Activated B cell treated with CpG ODN at 0.5 μM for 24 hours (primary cell): ENCODE results near the gene PSMD13. TPM values are rescaled to one million over a fixed set of nuclear protein-coding genes. Genes with fewer than 3 reads are reported as not detected.

Experiments
- ATAC-seq: fragments of 200-7000 bp; cut with Tn5 transposase; one replicate; pipeline ENCODE4 v1.10.0; 2021; ENCODE audit warnings: low read depth, mild to moderate bottlenecking, moderate library complexity
- CTCF ChIA-PET: fragments of 350-600 bp; sonication (Branson Sonifier 250); formaldehyde crosslinking; loops from one replicate; lab custom pipeline; 2021; ENCODE audit warnings: antibody characterized with exemption; lab: Charles Lee
- POLR2A ChIA-PET: fragments of 350-600 bp; sonication (Branson Sonifier 250); formaldehyde crosslinking; loops from one replicate; lab custom pipeline; 2021; ENCODE audit warnings: antibody characterized with exemption; lab: Charles Lee
- DNase-seq: peaks from one replicate; pipeline ENCODE4 v3.0.0; 2022
- H3K27ac Mint-ChIP-seq: one replicate; pipeline ENCODE4 v1.8.0; 2020; ENCODE audit warnings: mixed read lengths
- H3K27me3 Mint-ChIP-seq: one replicate; pipeline ENCODE4 v1.8.0; 2021; ENCODE audit warnings: mixed read lengths
- H3K36me3 Mint-ChIP-seq: one replicate; pipeline ENCODE4 v1.8.0; 2021; ENCODE audit warnings: low read depth, mixed read lengths
- H3K4me1 Mint-ChIP-seq: one replicate; pipeline ENCODE4 v1.8.0; 2021; ENCODE audit warnings: mixed read lengths
- H3K4me3 Mint-ChIP-seq: one replicate; pipeline ENCODE4 v1.8.0; 2020; ENCODE audit warnings: mild to moderate bottlenecking, mixed read lengths
- H3K9me3 Mint-ChIP-seq: one replicate; pipeline ENCODE4 v1.8.0; 2020; ENCODE audit warnings: mixed read lengths
- CTCF ChIP-seq: fragments of 200-600 bp; IDR thresholded peaks from one replicate; pipeline ENCODE4 v1.8.0; 2022; ENCODE audit warnings: antibody characterized with exemption, mild to moderate bottlenecking
- intact Hi-C: fragments of 100-400 bp; cut with micrococcal nuclease; formaldehyde crosslinking; loops from one replicate; pipeline ENCODE4 v1.15.1; 2024
- total RNA-seq: library from RNA; stranded (reverse); gene quantifications from 2 replicates; pipeline ENCODE4 v1.2.3, GENCODE V29; 2022

Gene PSMD13
- total RNA-seq, 1 donor from 2014 or later, result 149 TPM

GRCh38 chr11:244376-244775 is 7.6 kb downstream of the PSMD13 start:
- intact Hi-C loops, result no loop called here
- ChIA-PET CTCF (no interaction called here), POLR2A (no interaction called here)
- DNase-seq (no peak), ATAC-seq (no peak)
- TF ChIP-seq CTCF, result no peak
- Mint-ChIP-seq H3K36me3 (peaks cover 92% of the 10 kb centered on the region), H3K27me3 (no peaks in the 10 kb centered on the region), H3K9me3 (no peaks in the 10 kb centered on the region), H3K4me3 (no peak overlapping the region), H3K4me1 (peaks cover 11% of the 10 kb centered on the region), H3K27ac (no peak overlapping the region)

GRCh38 chr11:249062-249461 is 12.3 kb downstream of the PSMD13 start:
- intact Hi-C loops, result no loop called here
- Mint-ChIP-seq H3K9me3 (no peaks in the 10 kb centered on the region), H3K4me1 (peaks cover 2% of the 10 kb centered on the region), H3K27ac (no peak overlapping the region), H3K4me3 (no peak overlapping the region), H3K27me3 (no peaks in the 10 kb centered on the region), H3K36me3 (peaks cover 92% of the 10 kb centered on the region)
- ChIA-PET POLR2A (interaction anchor here (0.6 to 1.1 kb wide), 4 partner anchors 9 to 106 kb away, joined by 3 read pairs; no protein-coding TSS in a partner anchor), CTCF (interaction anchor here (2.5 kb wide), 1 partner anchor 12 kb away, joined by 11 read pairs; no protein-coding TSS in a partner anchor)
- ATAC-seq (no peak), DNase-seq (no peak)
- TF ChIP-seq CTCF, result no peak

GRCh38 chr11:250274-250673 is 13.5 kb downstream of the PSMD13 start:
- ChIA-PET POLR2A (interaction anchor here (0.6 to 4.8 kb wide), 9 partner anchors 13 to 165 kb away, joined by 3 to 35 read pairs (median 6); partner anchors contain the start of genes BET1L, IFITM2, PGGHG and RIC8A), CTCF (interaction anchor here (0.6 to 4.1 kb wide), 29 partner anchors 8 to 212 kb away, joined by 3 to 28 read pairs (median 6); partner anchors contain the start of genes BET1L, PGGHG, PSMD13 and RIC8A)
- TF ChIP-seq CTCF, result no peak
- Mint-ChIP-seq H3K36me3 (peaks cover 83% of the 10 kb centered on the region), H3K27ac (peak overlapping the region; percentile 36), H3K4me1 (peaks cover 2% of the 10 kb centered on the region), H3K4me3 (no peak overlapping the region), H3K9me3 (no peaks in the 10 kb centered on the region), H3K27me3 (no peaks in the 10 kb centered on the region)
- ATAC-seq (no peak), DNase-seq (no peak)
- intact Hi-C loops, result loop anchor here (1.0 to 5.0 kb wide), 3 partner anchors 19 to 197 kb away; no protein-coding TSS in a partner anchor

- intact Hi-C loops, result loop anchor here (1.0 to 5.0 kb wide), 4 partner anchors 18 to 196 kb away; no protein-coding TSS in a partner anchor
- no peaks in the 10 kb centered on the region for H3K9me3 Mint-ChIP-seq
- peak overlapping the region; percentile 36 for H3K27ac Mint-ChIP-seq
- ATAC-seq, result peak; percentile 96
- ChIA-PET CTCF (interaction anchor here (0.6 to 4.1 kb wide), 31 partner anchors 8 to 212 kb away, joined by 3 to 28 read pairs (median 6); partner anchors contain the start of genes BET1L, PGGHG, PSMD13 and RIC8A), POLR2A (interaction anchor here (0.6 to 4.8 kb wide), 11 partner anchors 14 to 255 kb away, joined by 3 to 35 read pairs (median 6); partner anchors contain the start of genes BET1L, IFITM2, PGGHG and RIC8A)
- no peak overlapping the region for H3K4me3 Mint-ChIP-seq
- peaks cover 78% of the 10 kb centered on the region for H3K36me3 Mint-ChIP-seq
- H3K27me3 Mint-ChIP-seq, result no peaks in the 10 kb centered on the region
- peak; percentile 29 for TF ChIP-seq CTCF
- peaks cover 2% of the 10 kb centered on the region for H3K4me1 Mint-ChIP-seq
- DNase-seq, result peak; percentile 60
These were observed 14.0 kb downstream of the PSMD13 start for GRCh38 chr11:250740-251299.

- Mint-ChIP-seq H3K27ac (no peak overlapping the region), H3K27me3 (no peaks in the 10 kb centered on the region), H3K9me3 (no peaks in the 10 kb centered on the region), H3K4me1 (peaks cover 2% of the 10 kb centered on the region), H3K36me3 (peaks cover 70% of the 10 kb centered on the region), H3K4me3 (no peak overlapping the region)
- intact Hi-C loops, result loop anchor here (1.0 to 5.0 kb wide), 3 partner anchors 17 to 196 kb away; no protein-coding TSS in a partner anchor
- CTCF ChIA-PET, result interaction anchor here (1.0 to 4.1 kb wide), 21 partner anchors 8 to 199 kb away, joined by 3 to 28 read pairs (median 6); partner anchors contain the start of genes BET1L, PGGHG and RIC8A
- ATAC-seq (no peak), DNase-seq (no peak)
- TF ChIP-seq CTCF, result no peak
- POLR2A ChIA-PET, result interaction anchor here (0.8 to 4.8 kb wide), 6 partner anchors 14 to 104 kb away, joined by 3 to 35 read pairs (median 6); partner anchors contain the start of gene IFITM2
These were observed 14.8 kb downstream of the PSMD13 start for GRCh38 chr11:251550-251949.
